GM12878 (cell line): ENCODE results near the gene DFFA. TPM values are rescaled to one million over a fixed set of nuclear protein-coding genes. Genes with fewer than 3 reads are reported as not detected.

Source experiments
- ATAC-seq: fragments of 200-7000 bp; cut with Tn5 transposase; 3 replicates; pipeline ENCODE4 v1.9.1; 2020; ENCODE audit warnings: mild to moderate bottlenecking, moderate library complexity
- BruUV-seq: library from RNA; stranded (reverse); fragments of 400-500 nt; replicated peaks from 2 replicates; lab custom pipeline; 2021; lab: Mats Ljungman, UMichigan
- CTCF ChIA-PET: fragments of 300-600 bp; sonication (Branson Sonifier 250); formaldehyde crosslinking; extraction: SDS; loops from one replicate; lab custom pipeline; 2021; ENCODE audit warnings: inconsistent platforms; lab: Yijun Ruan, JAX
- POLR2A ChIA-PET: fragments of 350-600 bp; formaldehyde crosslinking; extraction: SDS; loops from one replicate; lab custom pipeline; 2021; ENCODE audit warnings: inconsistent platforms; lab: Charles Lee
- RAD21 ChIA-PET: fragments of 300-600 bp; sonication (Branson Sonifier 250); formaldehyde crosslinking; loops from one replicate; lab custom pipeline; 2023; ENCODE audit warnings: antibody characterized with exemption; ENCODE audit not compliant: unreplicated experiment; lab: Charles Lee
- SMC1A ChIA-PET: fragments of 300-600 bp; sonication (Branson Sonifier 250); formaldehyde crosslinking; loops from one replicate; lab custom pipeline; 2023; ENCODE audit not compliant: unreplicated experiment, uncharacterized antibody; lab: Charles Lee
- DNase-seq: peaks from one replicate; pipeline ENCODE4 v3.0.0-alpha.2; 2011; ENCODE audit warnings: low read depth, low spot score
- FAIRE-seq: peaks from 3 replicates; lab custom pipeline; 2011; peaks lifted over from hg19 to GRCh38; lab: Jason Lieb, UNC
- H2AFZ ChIP-seq: 2 replicates; pipeline ENCODE4 v1.6.0; 2011; ENCODE audit warnings: low read depth, low read length, control low read depth; ENCODE audit not compliant: control insufficient read depth
- H3K27ac ChIP-seq: 2 replicates; pipeline ENCODE4 v1.5.1; 2011; ENCODE audit warnings: control low read depth; ENCODE audit not compliant: control insufficient read depth, insufficient read depth
- H3K27me3 ChIP-seq, 2 experiments: replicated peaks in 1 of 2; 2 replicates each; pipeline versions ENCODE4 v1.6.0 to v1.6.1; 2011; ENCODE audit warnings: low read length in 1 of 2; ENCODE audit not compliant: control insufficient read depth in 2 of 2, insufficient read depth in 2 of 2
- H3K36me3 ChIP-seq, 2 experiments: 2 replicates each; pipeline ENCODE4 v1.5.1; 2011; ENCODE audit warnings: low read length in 1 of 2; ENCODE audit not compliant: control insufficient read depth in 2 of 2, insufficient read depth in 2 of 2
- H3K4me1 ChIP-seq: 2 replicates; pipeline ENCODE4 v1.6.1; 2011; ENCODE audit warnings: mild to moderate bottlenecking, low read length, moderate library complexity, mixed read lengths; ENCODE audit not compliant: control insufficient read depth, insufficient read depth
- H3K4me2 ChIP-seq: 2 replicates; pipeline ENCODE4 v1.6.0; 2011; ENCODE audit warnings: control low read depth; ENCODE audit not compliant: control insufficient read depth, insufficient read depth
- H3K4me3 ChIP-seq: fragments of 200-600 bp; sonication (generic); 2 replicates; pipeline ENCODE4 v1.5.1; 2016
- H3K79me2 ChIP-seq: 2 replicates; pipeline ENCODE4 v1.6.0; 2011; ENCODE audit warnings: low read length; ENCODE audit not compliant: control insufficient read depth, insufficient read depth
- H3K9ac ChIP-seq: 2 replicates; pipeline ENCODE4 v1.8.0; 2011; ENCODE audit warnings: low read length, control low read depth, mixed read lengths; ENCODE audit not compliant: control insufficient read depth, insufficient read depth
- H3K9me3 ChIP-seq: replicated peaks from 3 replicates; pipeline ENCODE4 v1.5.1; 2011; ENCODE audit warnings: mild to moderate bottlenecking, low read length; ENCODE audit not compliant: control insufficient read depth, insufficient read depth
- H4K20me1 ChIP-seq: 2 replicates; pipeline ENCODE4 v1.6.0; 2011; ENCODE audit not compliant: control insufficient read depth, insufficient read depth
- BHLHE40 ChIP-seq, 2 experiments: fragments of 450-650 bp in 1 of 2; IDR thresholded peaks; 2 replicates each; pipeline ENCODE4 v1.6.1; 2011 to 2017; ENCODE audit warnings: low read depth in 2 of 2, borderline replicate concordance in 1 of 2, improper control_type of control experiment in 1 of 2, low read length in 1 of 2, mild to moderate bottlenecking in 1 of 2
- SKIL ChIP-seq: fragments of 450-650 bp; IDR thresholded peaks from 2 replicates; pipeline ENCODE4 v1.6.1; 2017; ENCODE audit warnings: mild to moderate bottlenecking, low read depth, inconsistent platforms; ENCODE audit not compliant: poor library complexity, severe bottlenecking
- WGBS: methylation state at CpG from one replicate; pipeline ENCODE4 v1.1.6; 2016; ENCODE audit warnings: low lambda C conversion rate; ENCODE audit not compliant: insufficient replicate concordance, insufficient coverage; ENCODE audit errors: missing lambda C conversion rate; 5-methylcytosine and 5-hydroxymethylcytosine counted together
- in situ Hi-C: fragments of 300-500 bp; cut with MboI; formaldehyde crosslinking; loops from 9 replicates; pipeline ENCODE4 v1.14.3; 2018; ENCODE audit warnings: mixed read lengths
- intact Hi-C: fragments of 100-400 bp; cut with micrococcal nuclease; formaldehyde crosslinking; loops from one replicate; pipeline ENCODE4 v1.14.2; 2022; ENCODE audit not compliant: unreplicated experiment
- polyA plus RNA-seq, 11 experiments: library from polyadenylated mRNA; depleted of rRNA in 4 of 11; unstranded in 6 of 11; stranded (reverse) in 5 of 11; fragments of >200 nt; fragmentation: Nextera tagmentation in 4 of 11; fragmentation: Illumina TruSeq in 1 of 11; extraction: Ambion mirVana in 4 of 11; extraction: Trizol in 1 of 11; gene quantifications; 1 replicate in 1 of 11; 2 replicates in 10 of 11; pipeline versions ENCODE4 v1.2.1 to v1.2.3, GENCODE V29; 2011 to 2016; ENCODE audit warnings: inconsistent platforms in 2 of 11, missing spikeins in 2 of 11, low read depth in 1 of 11
- total RNA-seq, 4 experiments: library from RNA; depleted of rRNA in 3 of 4; stranded (reverse); fragments of >200 nt in 3 of 4; fragmentation: Illumina TruSeq in 1 of 4; extraction: Trizol in 1 of 4; gene quantifications; 2 replicates each; pipeline versions ENCODE4 v1.2.1 to v1.2.3, GENCODE V29; 2013 to 2021

The DFFA gene
- total and polyA plus RNA-seq, 10 of the 15 experiments (the other 5 are each of a cell fraction or from before 2014, with no cell fraction given) = 37.4 to 83.8 (median 52.4) TPM

- RAD21 ChIA-PET = interaction anchor here (1.1 to 2.5 kb wide), 3 partner anchors 15 to 476 kb away, joined by 3 to 20 read pairs (median 4); partner anchors contain the start of gene CENPS
These were observed 37.6 kb upstream of the DFFA start for GRCh38 chr1:10509809-10510509.

More at GRCh38 chr1:10509809-10510509, 37.6 kb upstream of the DFFA start:
- intact Hi-C loops = loop anchor here (5.0 to 10.0 kb wide), 3 partner anchors 95 to 455 kb away; no protein-coding TSS in a partner anchor
- Histone ChIP-seq H3K4me3 (0 out of 2 replicates have a peak overlapping the region, but pooled peaks have one; percentile 11), H4K20me1 (no peaks in the 10 kb centered on the region), H3K4me2 (peak overlapping the region; percentile 69), H3K27ac (peak overlapping the region; percentile 98), H3K4me1 (peaks cover 51% of the 10 kb centered on the region), H3K9me3 (no peaks in the 10 kb centered on the region), H3K9ac (peak overlapping the region; percentile 5; the same call in 1 of the 2 replicates), H2AFZ (no peak overlapping the region), H3K36me3 (peaks cover 1 to 3% of the 10 kb centered on the region in 2 experiments; a peak in 1 of 4 replicates), H3K79me2 (peaks cover 51% of the 10 kb centered on the region), H3K27me3 (no peaks in the 10 kb centered on the region)
- CTCF ChIA-PET = interaction anchor here (0.6 to 6.4 kb wide), 11 partner anchors 10 to 1226 kb away, joined by 3 to 117 read pairs (median 4); partner anchors contain the start of gene AGTRAP
- POLR2A ChIA-PET = no interaction called here
- TF ChIP-seq BHLHE40 (IDR thresholded peaks at IDR 0.05; ENCODE audit: borderline replicate concordance in 1 of 2, low read depth in 2 of 2, low read length in 1 of 2) (peak in 1 of 2 experiments; percentile 55; a peak in 1 of 4 replicates), SKIL (no peak)
- no peak for FAIRE-seq
- in situ Hi-C loops = loop anchor here (5.0 kb wide), 2 partner anchors 362 to 432 kb away; no protein-coding TSS in a partner anchor
- DNase-seq = no peak
- no peak for ATAC-seq
- 67% methylated on average over 6 of the region's 6 CpGs for WGBS
- BruUV-seq = no TSS peak
- SMC1A ChIA-PET = interaction anchor here (0.6 to 5.3 kb wide), 9 partner anchors 11 to 531 kb away, joined by 3 to 71 read pairs (median 4); no protein-coding TSS in a partner anchor
